B cell (primary cell): ENCODE measurements around the gene OPN4.

Source experiments
- EZH2 ChIP-seq: IDR thresholded peaks from 2 replicates; pipeline ENCODE4 v1.6.1; 2012; ENCODE audit warnings: borderline replicate concordance, low read depth, mild to moderate bottlenecking, moderate library complexity, low read length; ENCODE audit not compliant: insufficient read depth, poor library complexity, severe bottlenecking
- TF ChIP-seq, protein P1 (sequence below): fragments of 200-600 bp; IDR thresholded peaks from one replicate; pipeline ENCODE4 v1.8.0; 2022; ENCODE audit warnings: antibody characterized with exemption, mild to moderate bottlenecking

DNA sequence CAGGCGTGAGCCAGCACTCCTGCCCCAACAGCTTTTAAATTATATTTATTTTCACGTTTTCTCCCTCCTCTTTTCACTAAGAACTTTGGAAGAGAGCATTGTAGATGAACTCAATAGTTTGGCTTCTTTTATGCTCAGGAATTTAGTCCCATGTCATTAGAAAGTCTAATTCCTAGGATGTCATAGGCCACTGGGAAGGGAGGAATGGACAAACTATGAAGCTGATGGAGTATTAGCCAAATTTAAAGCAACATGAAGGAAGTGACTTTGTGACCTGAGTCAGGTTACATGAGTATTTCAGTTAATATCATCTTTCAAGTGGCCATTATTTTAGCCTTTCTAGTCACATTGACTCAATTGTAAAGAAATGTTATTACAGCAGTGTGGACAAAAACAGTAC, 18.0 kb upstream of the OPN4 start:
- TF ChIP-seq, protein P1, sequence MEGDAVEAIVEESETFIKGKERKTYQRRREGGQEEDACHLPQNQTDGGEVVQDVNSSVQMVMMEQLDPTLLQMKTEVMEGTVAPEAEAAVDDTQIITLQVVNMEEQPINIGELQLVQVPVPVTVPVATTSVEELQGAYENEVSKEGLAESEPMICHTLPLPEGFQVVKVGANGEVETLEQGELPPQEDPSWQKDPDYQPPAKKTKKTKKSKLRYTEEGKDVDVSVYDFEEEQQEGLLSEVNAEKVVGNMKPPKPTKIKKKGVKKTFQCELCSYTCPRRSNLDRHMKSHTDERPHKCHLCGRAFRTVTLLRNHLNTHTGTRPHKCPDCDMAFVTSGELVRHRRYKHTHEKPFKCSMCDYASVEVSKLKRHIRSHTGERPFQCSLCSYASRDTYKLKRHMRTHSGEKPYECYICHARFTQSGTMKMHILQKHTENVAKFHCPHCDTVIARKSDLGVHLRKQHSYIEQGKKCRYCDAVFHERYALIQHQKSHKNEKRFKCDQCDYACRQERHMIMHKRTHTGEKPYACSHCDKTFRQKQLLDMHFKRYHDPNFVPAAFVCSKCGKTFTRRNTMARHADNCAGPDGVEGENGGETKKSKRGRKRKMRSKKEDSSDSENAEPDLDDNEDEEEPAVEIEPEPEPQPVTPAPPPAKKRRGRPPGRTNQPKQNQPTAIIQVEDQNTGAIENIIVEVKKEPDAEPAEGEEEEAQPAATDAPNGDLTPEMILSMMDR, result no peak
- TF ChIP-seq EZH2, result no peak
